Liver (tissue), 9 donors: ENCODE measurements around the gene ADAMTS14. TPM values are rescaled to one million over a fixed set of nuclear protein-coding genes. Genes with fewer than 3 reads are reported as not detected.

Experiments
- DNase-seq: peaks from one replicate; pipeline ENCODE4 v3.0.0-alpha.2; 2017; ENCODE audit warnings: low spot score
- H3K27ac ChIP-seq, 2 donors: one replicate each; pipeline ENCODE4 v1.7.0; 2013; ENCODE audit warnings: inconsistent platforms in 2 of 2, low read length in 2 of 2, control low read depth in 1 of 2, low read depth in 1 of 2, mild to moderate bottlenecking in 1 of 2
- H3K27me3 ChIP-seq, 4 donors: one replicate each; pipeline versions ENCODE4 v1.6.1 to v1.7.0; 2013; ENCODE audit warnings: low read length in 3 of 4, inconsistent platforms in 1 of 4, mild to moderate bottlenecking in 1 of 4, moderate library complexity in 1 of 4; ENCODE audit not compliant: control insufficient read depth in 4 of 4, insufficient read depth in 4 of 4
- H3K36me3 ChIP-seq, 4 donors: one replicate each; pipeline versions ENCODE4 v1.6.1 to v1.7.0; 2013; ENCODE audit warnings: low read length in 3 of 4, mild to moderate bottlenecking in 3 of 4, low read depth in 1 of 4, moderate library complexity in 1 of 4; ENCODE audit not compliant: control insufficient read depth in 4 of 4, insufficient read depth in 3 of 4
- H3K4me1 ChIP-seq, 4 donors: one replicate each; pipeline versions ENCODE4 v1.6.1 to v1.7.0; 2013; ENCODE audit warnings: low read length in 3 of 4, mild to moderate bottlenecking in 3 of 4, moderate library complexity in 1 of 4; ENCODE audit not compliant: control insufficient read depth in 4 of 4, insufficient read depth in 4 of 4
- H3K4me3 ChIP-seq, 3 donors: one replicate each; pipeline versions ENCODE4 v1.6.1 to v1.7.0; 2013; ENCODE audit warnings: low read length in 3 of 3, control low read depth in 1 of 3, low read depth in 1 of 3, mild to moderate bottlenecking in 1 of 3
- H3K9ac ChIP-seq, 2 donors: one replicate each; pipeline ENCODE4 v1.7.0; 2013; ENCODE audit warnings: low read length in 2 of 2, mild to moderate bottlenecking in 2 of 2, moderate library complexity in 2 of 2, control low read depth in 1 of 2, low read depth in 1 of 2
- H3K9me3 ChIP-seq, 4 donors: one replicate each; pipeline versions ENCODE4 v1.6.1 to v1.7.0; 2013; ENCODE audit warnings: low read length in 3 of 4; ENCODE audit not compliant: control insufficient read depth in 4 of 4
- ATF3 ChIP-seq: IDR thresholded peaks from 2 replicates; pipeline ENCODE4 v1.6.1; 2016; ENCODE audit warnings: antibody characterized with exemption
- CTCF ChIP-seq: fragments of 150-350 bp; IDR thresholded peaks from 2 replicates; pipeline ENCODE4 v1.5.1; 2017; ENCODE audit warnings: improper control_type of control experiment, low read depth, low read length; ENCODE audit not compliant: missing input control
- EGR1 ChIP-seq, 2 donors: IDR thresholded peaks; 2 replicates each; pipeline ENCODE4 v1.6.1; 2016 to 2018; ENCODE audit warnings: antibody characterized with exemption in 2 of 2, low read depth in 2 of 2
- FOXA1 ChIP-seq: IDR thresholded peaks from 2 replicates; pipeline ENCODE4 v1.6.1; 2016; ENCODE audit warnings: antibody characterized with exemption
- FOXA2 ChIP-seq: IDR thresholded peaks from 2 replicates; pipeline ENCODE4 v1.6.1; 2016; ENCODE audit warnings: antibody characterized with exemption
- GABPA ChIP-seq, 2 donors: IDR thresholded peaks in 1 of 2; conservative IDR thresholded peaks in 1 of 2; 2 replicates each; pipeline ENCODE4 v1.6.1; 2016; ENCODE audit warnings: antibody characterized with exemption in 2 of 2, mild to moderate bottlenecking in 1 of 2, moderate library complexity in 1 of 2
- HNF4A ChIP-seq, 2 donors: conservative IDR thresholded peaks; 2 replicates each; pipeline ENCODE4 v1.6.1; 2016; ENCODE audit warnings: antibody characterized with exemption in 2 of 2, mild to moderate bottlenecking in 2 of 2
- HNF4G ChIP-seq: IDR thresholded peaks from 2 replicates; pipeline ENCODE4 v1.6.1; 2016; ENCODE audit warnings: antibody characterized with exemption
- JUND ChIP-seq, 2 donors: IDR thresholded peaks; 2 replicates each; pipeline ENCODE4 v1.6.1; 2016; ENCODE audit warnings: antibody characterized with exemption in 2 of 2
- NR2F2 ChIP-seq: IDR thresholded peaks from 2 replicates; pipeline ENCODE4 v1.6.1; 2016; ENCODE audit warnings: antibody characterized with exemption
- RAD21 ChIP-seq, 2 donors: IDR thresholded peaks; 2 replicates each; pipeline ENCODE4 v1.6.1; 2016; ENCODE audit warnings: antibody characterized with exemption in 2 of 2, mild to moderate bottlenecking in 2 of 2
- REST ChIP-seq: IDR thresholded peaks from 2 replicates; pipeline ENCODE4 v1.6.1; 2016; ENCODE audit warnings: antibody characterized with exemption, mild to moderate bottlenecking
- RXRA ChIP-seq, 2 donors: IDR thresholded peaks; 2 replicates each; pipeline ENCODE4 v1.6.1; 2017 to 2018; ENCODE audit warnings: antibody characterized with exemption in 2 of 2, mild to moderate bottlenecking in 1 of 2
- SP1 ChIP-seq: IDR thresholded peaks from 2 replicates; pipeline ENCODE4 v1.6.1; 2018; ENCODE audit warnings: antibody characterized with exemption, mild to moderate bottlenecking
- TAF1 ChIP-seq: conservative IDR thresholded peaks from 2 replicates; pipeline ENCODE4 v1.6.1; 2016; ENCODE audit warnings: antibody characterized with exemption, mild to moderate bottlenecking
- YY1 ChIP-seq: IDR thresholded peaks from 2 replicates; pipeline ENCODE4 v1.6.1; 2016; ENCODE audit warnings: antibody characterized with exemption, mild to moderate bottlenecking
- WGBS: extraction: QIAGEN DNeasy Blood & Tissue Kit; methylation state at CpG from one replicate; pipeline ENCODE4 v1.1.7; 2013; 5-methylcytosine and 5-hydroxymethylcytosine counted together
- polyA plus RNA-seq, 2 donors: library from polyadenylated mRNA; stranded (reverse) in 1 of 2; unstranded in 1 of 2; fragments of 200-250 nt in 1 of 2; fragments of >200 nt in 1 of 2; fragmentation: Nextera tagmentation in 1 of 2; extraction: Ambion mirVana in 1 of 2; gene quantifications; one replicate each; pipeline versions ENCODE4 v1.2.1 to v1.2.3, GENCODE V29; 2013 to 2015
- total RNA-seq, 2 donors: library from RNA; depleted of rRNA; stranded (reverse); fragments of >200 nt; gene quantifications; one replicate each; pipeline ENCODE4 v1.2.3, GENCODE V29; 2014
- donor health status: healthy.
- donor health status: healthy.
- donor health status: healthy.
- donor health status: healthy.
- donor health status: healthy.

The ADAMTS14 gene
- total and polyA plus RNA-seq, 4 donors, result 0.09 to 0.33 (median 0.13) TPM

- 93% methylated on average over 10 of the region's 10 CpGs for WGBS
These were observed 7.2 kb downstream of the ADAMTS14 start for GRCh38 chr10:70679498-70679897.

GRCh38 chr10:70680899-70681730 lies 8.8 kb downstream of the ADAMTS14 start:
- no peak overlapping the region for H3K9ac ChIP-seq
- no peaks in the 10 kb centered on the region for H3K9me3 ChIP-seq
- no peaks in the 10 kb centered on the region for H3K36me3 ChIP-seq
- H3K27me3 ChIP-seq, result no peaks in the 10 kb centered on the region
- peaks cover 0 to 3% (median 0%) of the 10 kb centered on the region in 4 donors for H3K4me1 ChIP-seq
- 81% methylated on average over 11 of the region's 11 CpGs for WGBS
- no peak overlapping the region for H3K27ac ChIP-seq
- no peak for TF ChIP-seq JUND (IDR thresholded peaks at IDR 0.05)
- no peak for DNase-seq
- H3K4me3 ChIP-seq, result no peak overlapping the region

More at GRCh38 chr10:70679498-70679897, 7.2 kb downstream of the ADAMTS14 start:
- Histone ChIP-seq H3K27ac (no peak overlapping the region), H3K4me3 (no peak overlapping the region), H3K9ac (no peak overlapping the region), H3K4me1 (peaks cover 0 to 3% (median 0%) of the 10 kb centered on the region in 4 donors), H3K36me3 (no peaks in the 10 kb centered on the region), H3K27me3 (no peaks in the 10 kb centered on the region), H3K9me3 (no peaks in the 10 kb centered on the region)
- no peak for TF ChIP-seq RAD21 (IDR thresholded peaks at IDR 0.05)
- TF ChIP-seq JUND (IDR thresholded peaks at IDR 0.05), result no peak
- DNase-seq, result no peak

- Histone ChIP-seq H3K27ac (no peak overlapping the region), H3K27me3 (no peaks in the 10 kb centered on the region), H3K4me1 (peaks cover 0 to 3% (median 0%) of the 10 kb centered on the region in 4 donors), H3K9me3 (no peaks in the 10 kb centered on the region), H3K4me3 (no peak overlapping the region), H3K36me3 (no peaks in the 10 kb centered on the region), H3K9ac (no peak overlapping the region)
- no peak for DNase-seq
- TF ChIP-seq JUND (IDR thresholded peaks at IDR 0.05) (no peak), TAF1 (no peak), GABPA (IDR thresholded peaks at IDR 0.05 in 1 of 2, conservative IDR thresholded peaks at IDR 0.05 in 1 of 2) (no peak)
- 95% methylated on average over 2 of the region's 2 CpGs for WGBS
These were observed 9.4 kb downstream of the ADAMTS14 start for GRCh38 chr10:70681731-70682005.

- H3K27ac ChIP-seq, result no peak overlapping the region
- no peaks in the 10 kb centered on the region for H3K27me3 ChIP-seq
- TF ChIP-seq SP1 (no peak), YY1 (no peak), FOXA1 (no peak), FOXA2 (no peak), REST (no peak), HNF4A (conservative IDR thresholded peaks at IDR 0.05) (no peak), RAD21 (IDR thresholded peaks at IDR 0.05) (no peak), HNF4G (no peak), CTCF (no peak), TAF1 (no peak), EGR1 (IDR thresholded peaks at IDR 0.05; ENCODE audit: low read depth in 2 of 2) (no peak), NR2F2 (no peak), RXRA (IDR thresholded peaks at IDR 0.05) (no peak), ATF3 (no peak), JUND (IDR thresholded peaks at IDR 0.05) (no peak)
These were observed 10.8 kb downstream of the ADAMTS14 start for GRCh38 chr10:70682920-70683600.

More at GRCh38 chr10:70682920-70683600, 10.8 kb downstream of the ADAMTS14 start:
- H3K9me3 ChIP-seq, result no peaks in the 10 kb centered on the region
- H3K4me3 ChIP-seq, result no peak overlapping the region
- H3K36me3 ChIP-seq, result no peaks in the 10 kb centered on the region
- H3K4me1 ChIP-seq, result no peaks in the 10 kb centered on the region
- DNase-seq, result no peak
- 82% methylated on average over 20 of the region's 20 CpGs for WGBS
- H3K9ac ChIP-seq, result no peak overlapping the region
